ENCODE results near the gene DYNC1LI1.

- no peak for TF ChIP-seq CTCF (IDR thresholded peaks at IDR 0.05; ENCODE audit: borderline replicate concordance, extremely low read depth, low read length, poor library complexity, severe bottlenecking)
- TF ChIP-seq EZH2 (IDR thresholded peaks at IDR 0.05; ENCODE audit: borderline replicate concordance, low read depth, low read length, severe bottlenecking) = no peak
Measured at GRCh38 chr3:32540899-32541298, 29.8 kb downstream of the DYNC1LI1 start.
